KMS-11 (cell line): Measurements from ENCODE around the gene TP53TG5.

Experiments
- H2AFZ ChIP-seq: fragments of 200-600 bp; sonication (generic); 2 replicates; pipeline ENCODE4 v1.6.1; 2016; ENCODE audit warnings: antibody characterized with exemption, mixed run types, low read depth
- H3K27ac ChIP-seq: fragments of 200-600 bp; sonication (generic); 2 replicates; pipeline ENCODE4 v1.6.1; 2016; ENCODE audit warnings: mild to moderate bottlenecking, mixed run types
- H3K27me3 ChIP-seq: fragments of 200-600 bp; sonication (generic); 2 replicates; pipeline ENCODE4 v1.6.1; 2017; ENCODE audit warnings: mild to moderate bottlenecking, low read depth, mixed run types, moderate library complexity; ENCODE audit not compliant: insufficient read depth
- H3K36me3 ChIP-seq: fragments of 200-600 bp; sonication (generic); 2 replicates; pipeline ENCODE4 v1.6.1; 2017; ENCODE audit warnings: mild to moderate bottlenecking, mixed run types; ENCODE audit not compliant: insufficient read depth
- H3K4me1 ChIP-seq: fragments of 200-600 bp; sonication (generic); 2 replicates; pipeline ENCODE4 v1.6.1; 2016; ENCODE audit warnings: mild to moderate bottlenecking, low read depth, mixed run types; ENCODE audit not compliant: poor library complexity, severe bottlenecking
- H3K4me2 ChIP-seq: fragments of 200-600 bp; sonication (generic); 2 replicates; pipeline ENCODE4 v1.7.0; 2016; ENCODE audit warnings: mild to moderate bottlenecking, mixed run types
- H3K4me3 ChIP-seq: fragments of 200-600 bp; sonication (generic); IDR thresholded peaks from 2 replicates; pipeline ENCODE4 v1.6.1; 2017; ENCODE audit warnings: low read depth, low read length, mixed read lengths; ENCODE audit not compliant: insufficient read depth
- H3K79me2 ChIP-seq: fragments of 200-600 bp; sonication (generic); 2 replicates; pipeline ENCODE4 v1.6.1; 2016; ENCODE audit warnings: low read depth, mixed run types; ENCODE audit not compliant: insufficient read depth
- H3K9ac ChIP-seq: fragments of 200-600 bp; sonication (generic); 2 replicates; pipeline ENCODE4 v1.6.1; 2016; ENCODE audit warnings: mild to moderate bottlenecking, mixed run types
- H4K20me1 ChIP-seq: fragments of 200-600 bp; sonication (generic); 2 replicates; pipeline ENCODE4 v1.6.1; 2016; ENCODE audit warnings: mild to moderate bottlenecking, mixed run types; ENCODE audit not compliant: insufficient read depth
- TF ChIP-seq, protein P1 (sequence below): fragments of 200-600 bp; sonication (generic); conservative IDR thresholded peaks from 2 replicates; pipeline ENCODE4 v1.6.1; 2017; ENCODE audit warnings: low read depth, mild to moderate bottlenecking, antibody characterized with exemption, low read length, moderate library complexity, mixed read lengths

TP53TG5 gene

DNA sequence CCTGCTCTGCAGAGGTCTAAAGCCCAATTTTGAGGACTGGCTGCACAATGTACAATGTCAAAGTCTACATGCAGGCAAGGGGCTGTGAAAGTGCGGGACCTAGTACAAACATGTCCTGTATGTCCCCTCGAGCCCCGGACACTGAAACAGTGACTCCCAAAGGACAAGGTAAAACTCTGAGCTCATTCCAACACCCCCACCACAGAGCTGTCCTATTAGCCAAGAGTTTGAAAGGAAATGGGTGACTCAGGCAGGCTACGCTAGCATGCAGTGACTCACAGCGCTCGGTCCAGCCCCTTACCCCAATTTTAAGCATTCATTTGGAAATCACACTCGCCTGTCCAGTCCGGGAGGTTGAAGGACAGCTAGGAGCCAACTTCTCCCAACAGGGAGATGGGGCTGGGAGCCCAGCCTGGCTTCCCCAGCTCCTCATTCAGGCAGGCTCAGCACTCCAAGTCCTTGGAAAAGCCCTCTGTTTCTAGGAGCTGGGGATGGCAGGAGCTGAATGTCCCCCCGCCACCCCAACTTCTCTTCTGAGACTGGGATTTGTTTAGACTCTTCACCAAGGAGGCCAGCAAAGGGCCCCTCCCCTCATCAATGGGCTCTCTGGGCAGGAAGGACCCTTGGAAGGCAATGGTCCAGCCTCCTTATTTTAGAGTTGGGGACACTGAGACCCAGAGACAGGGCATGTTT lies 33.8 kb downstream of the TP53TG5 start:
- peaks cover 52% of the 10 kb centered on the region for H3K4me1 ChIP-seq
- TF ChIP-seq, protein P1, sequence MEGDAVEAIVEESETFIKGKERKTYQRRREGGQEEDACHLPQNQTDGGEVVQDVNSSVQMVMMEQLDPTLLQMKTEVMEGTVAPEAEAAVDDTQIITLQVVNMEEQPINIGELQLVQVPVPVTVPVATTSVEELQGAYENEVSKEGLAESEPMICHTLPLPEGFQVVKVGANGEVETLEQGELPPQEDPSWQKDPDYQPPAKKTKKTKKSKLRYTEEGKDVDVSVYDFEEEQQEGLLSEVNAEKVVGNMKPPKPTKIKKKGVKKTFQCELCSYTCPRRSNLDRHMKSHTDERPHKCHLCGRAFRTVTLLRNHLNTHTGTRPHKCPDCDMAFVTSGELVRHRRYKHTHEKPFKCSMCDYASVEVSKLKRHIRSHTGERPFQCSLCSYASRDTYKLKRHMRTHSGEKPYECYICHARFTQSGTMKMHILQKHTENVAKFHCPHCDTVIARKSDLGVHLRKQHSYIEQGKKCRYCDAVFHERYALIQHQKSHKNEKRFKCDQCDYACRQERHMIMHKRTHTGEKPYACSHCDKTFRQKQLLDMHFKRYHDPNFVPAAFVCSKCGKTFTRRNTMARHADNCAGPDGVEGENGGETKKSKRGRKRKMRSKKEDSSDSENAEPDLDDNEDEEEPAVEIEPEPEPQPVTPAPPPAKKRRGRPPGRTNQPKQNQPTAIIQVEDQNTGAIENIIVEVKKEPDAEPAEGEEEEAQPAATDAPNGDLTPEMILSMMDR: no peak
- no peak overlapping the region for H3K27ac ChIP-seq
- no peaks in the 10 kb centered on the region for H3K36me3 ChIP-seq
- no peak overlapping the region for H3K9ac ChIP-seq
- no peak overlapping the region for H2AFZ ChIP-seq
- H3K79me2 ChIP-seq: no peaks in the 10 kb centered on the region; the same call in none of the 2 replicates
- H3K4me2 ChIP-seq: no peak overlapping the region
- no peaks in the 10 kb centered on the region for H3K27me3 ChIP-seq
- no peak overlapping the region for H3K4me3 ChIP-seq
- H4K20me1 ChIP-seq: no peaks in the 10 kb centered on the region

DNA sequence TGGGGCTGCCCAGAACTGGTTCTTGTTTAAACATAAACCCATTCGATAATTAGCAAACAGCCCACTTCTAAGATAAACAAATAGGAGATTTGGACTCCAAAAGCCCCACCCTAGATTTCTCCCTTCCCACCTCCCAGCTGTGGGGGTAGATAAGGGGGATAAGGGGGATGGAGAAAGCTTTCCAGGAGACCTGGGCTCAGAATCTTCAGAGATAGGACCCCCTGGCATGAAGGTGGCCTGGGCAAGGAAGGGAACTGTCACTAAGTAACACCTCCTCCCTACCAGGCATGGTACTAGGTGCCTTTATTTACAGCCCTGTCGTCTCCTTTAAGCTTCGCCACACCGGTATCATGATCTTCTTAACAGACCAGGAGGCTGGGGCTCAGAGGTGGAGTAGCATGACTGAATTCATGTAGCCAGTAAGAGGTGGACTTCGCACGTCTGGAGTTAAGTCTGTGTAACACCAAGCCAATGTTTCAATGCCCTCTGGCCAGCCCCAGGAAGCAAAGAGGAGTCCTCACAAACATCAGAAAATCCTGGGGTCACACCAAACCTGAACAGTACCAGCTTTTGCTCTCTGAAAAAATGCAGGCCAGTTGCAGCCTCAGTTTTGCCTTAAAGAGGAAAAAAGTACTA lies 34.5 kb downstream of the TP53TG5 start:
- no peaks in the 10 kb centered on the region for H3K27me3 ChIP-seq
- H3K4me2 ChIP-seq: no peak overlapping the region
- TF ChIP-seq, protein P1: no peak
- H2AFZ ChIP-seq: no peak overlapping the region
- H3K9ac ChIP-seq: no peak overlapping the region
- no peak overlapping the region for H3K27ac ChIP-seq
- H3K4me3 ChIP-seq: no peak overlapping the region
- no peaks in the 10 kb centered on the region; the same call in none of the 2 replicates for H3K79me2 ChIP-seq
- H3K4me1 ChIP-seq: peaks cover 52% of the 10 kb centered on the region
- no peaks in the 10 kb centered on the region for H4K20me1 ChIP-seq
- no peaks in the 10 kb centered on the region for H3K36me3 ChIP-seq

DNA sequence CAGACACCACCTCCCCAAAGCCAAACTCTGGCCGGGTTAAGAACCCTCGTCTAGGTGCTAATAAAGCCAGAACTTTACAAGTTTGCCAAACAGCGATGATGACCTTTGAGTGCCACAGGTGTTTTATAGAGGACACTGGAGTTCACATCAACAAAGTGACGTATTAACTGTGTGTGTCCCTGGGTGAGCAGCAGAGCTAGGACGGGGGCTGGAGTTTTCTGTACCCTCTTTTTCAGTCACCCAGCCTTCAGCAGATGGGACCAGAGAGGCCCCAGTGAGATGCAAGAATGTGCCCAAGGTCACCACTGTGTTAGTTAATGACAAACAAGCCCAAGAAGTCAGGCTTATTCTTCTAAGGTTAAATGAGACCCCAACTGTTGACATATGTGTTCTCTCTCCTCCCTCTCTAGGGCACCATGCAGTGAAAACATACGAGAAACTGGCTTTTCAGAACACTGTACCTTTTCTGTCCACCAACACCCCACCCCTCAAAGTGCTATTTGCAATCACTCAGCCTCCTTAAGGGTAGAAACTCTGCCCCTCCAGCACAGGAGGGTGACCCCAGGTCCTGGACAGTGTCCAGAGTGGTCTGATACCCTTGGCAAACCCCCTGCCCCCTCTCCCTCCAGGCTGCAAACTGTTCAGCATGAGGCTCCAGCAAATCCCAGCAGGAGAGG lies 35.1 kb downstream of the TP53TG5 start:
- Histone ChIP-seq H4K20me1 (no peaks in the 10 kb centered on the region), H3K27ac (no peak overlapping the region), H3K9ac (no peak overlapping the region), H3K4me3 (no peak overlapping the region), H2AFZ (no peak overlapping the region), H3K79me2 (no peaks in the 10 kb centered on the region; the same call in none of the 2 replicates), H3K27me3 (no peaks in the 10 kb centered on the region), H3K4me1 (peaks cover 54% of the 10 kb centered on the region), H3K36me3 (no peaks in the 10 kb centered on the region), H3K4me2 (no peak overlapping the region)
- TF ChIP-seq, protein P1: no peak

DNA sequence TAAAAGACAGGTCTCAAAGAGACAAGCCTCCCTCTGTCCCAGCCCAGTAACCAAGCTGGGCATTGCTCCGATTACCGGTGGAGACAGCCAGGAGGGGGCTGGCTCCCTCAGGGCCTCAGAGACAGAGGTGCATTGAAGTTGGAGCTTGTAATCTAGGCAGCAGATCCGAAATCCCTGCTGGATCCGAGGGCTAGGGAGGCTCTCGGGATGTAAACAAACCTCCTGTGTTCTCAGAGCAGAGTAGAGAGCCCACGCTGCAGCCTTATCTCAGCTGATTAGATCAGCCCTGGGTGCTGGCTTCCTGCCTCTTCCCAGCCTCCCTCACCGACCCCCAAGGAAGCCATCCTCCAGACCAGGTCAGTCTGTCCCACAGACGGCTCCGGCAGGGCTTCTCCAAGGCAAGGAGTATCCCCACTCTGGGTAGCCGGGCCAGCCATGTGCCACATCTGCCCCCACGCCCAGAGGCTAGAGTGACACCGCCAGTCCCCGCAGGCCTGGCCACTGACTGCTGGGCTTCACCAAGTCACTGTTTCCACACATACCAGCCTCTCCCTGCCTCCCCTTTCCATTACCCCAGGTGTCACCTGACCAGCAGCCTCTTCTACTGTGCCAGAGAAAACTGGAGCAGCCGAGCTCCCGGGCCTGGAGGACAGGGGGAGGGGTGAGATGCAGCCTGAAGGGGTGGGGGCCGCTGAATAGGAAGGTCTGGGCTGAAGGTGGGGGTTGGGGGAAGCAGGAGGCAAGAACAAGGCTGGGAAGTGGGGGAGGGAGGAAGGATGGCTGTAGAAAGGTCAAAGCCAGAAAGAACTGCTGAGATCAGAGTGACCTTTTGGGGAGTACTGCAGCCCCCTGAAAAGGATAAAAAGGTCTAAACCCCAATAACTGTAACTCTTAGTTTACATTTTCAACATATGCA lies 35.9 kb downstream of the TP53TG5 start:
- Histone ChIP-seq H3K4me3 (no peak overlapping the region), H3K4me1 (peaks cover 53% of the 10 kb centered on the region), H3K79me2 (no peaks in the 10 kb centered on the region; the same call in none of the 2 replicates)

More for the DNA sequence above, 35.9 kb downstream of the TP53TG5 start:
- Histone ChIP-seq H3K9ac (no peak overlapping the region), H3K27ac (no peak overlapping the region), H3K4me2 (no peak overlapping the region), H3K36me3 (no peaks in the 10 kb centered on the region), H2AFZ (no peak overlapping the region), H3K27me3 (no peaks in the 10 kb centered on the region), H4K20me1 (no peaks in the 10 kb centered on the region)
- TF ChIP-seq, protein P1: no peak
